Gastrocnemius medialis (tissue), 4 donors: ENCODE results near the gene RAPSN. TPM values are rescaled to one million over a fixed set of nuclear protein-coding genes. Genes with fewer than 3 reads are reported as not detected.

Source experiments
- ATAC-seq, 2 donors: fragments of 150-250 bp; one replicate each; pipeline ENCODE4 v1.9.1; 2016
- DNase-seq, 2 donors: peaks; one replicate each; pipeline ENCODE4 v3.0.0-alpha.2; 2019
- H3K27ac ChIP-seq, 4 donors: fragments of 200-600 bp; sonication (generic); 1 replicate in 1 of 4; 2 replicates in 3 of 4; pipeline ENCODE4 v1.5.1; 2016 to 2018; ENCODE audit warnings: mild to moderate bottlenecking in 2 of 4, moderate library complexity in 1 of 4
- H3K27me3 ChIP-seq, 3 donors: fragments of 200-600 bp; sonication (generic) in 2 of 3; 1 replicate in 1 of 3; 2 replicates in 2 of 3; pipeline versions ENCODE4 v1.5.1 to v1.6.0; 2016 to 2019; ENCODE audit warnings: mild to moderate bottlenecking in 1 of 3, moderate library complexity in 1 of 3
- H3K36me3 ChIP-seq, 2 donors: fragments of 200-600 bp; sonication (generic) in 1 of 2; one replicate each; pipeline ENCODE4 v1.5.1; 2017 to 2018
- H3K4me1 ChIP-seq, 2 donors: fragments of 200-600 bp; sonication (generic) in 1 of 2; one replicate each; pipeline ENCODE4 v1.5.1; 2016 to 2017; ENCODE audit warnings: mild to moderate bottlenecking in 2 of 2
- H3K4me3 ChIP-seq, 4 donors: fragments of 200-600 bp; sonication (generic) in 3 of 4; 1 replicate in 1 of 4; 2 replicates in 3 of 4; pipeline ENCODE4 v1.5.1; 2016 to 2019; ENCODE audit warnings: mild to moderate bottlenecking in 2 of 4
- H3K9me3 ChIP-seq, 3 donors: fragments of 200-600 bp; sonication (generic) in 2 of 3; 1 replicate in 1 of 3; 2 replicates in 2 of 3; pipeline ENCODE4 v1.5.1; 2016 to 2019
- POLR2A ChIP-seq, 2 donors: fragments of 450-650 bp; IDR thresholded peaks; one replicate each; pipeline ENCODE4 v1.6.1; 2017; ENCODE audit warnings: antibody characterized with exemption in 2 of 2, mild to moderate bottlenecking in 2 of 2, moderate library complexity in 2 of 2
- in situ Hi-C, 4 donors: fragments of 200-750 bp; cut with MboI; loops; one replicate each; pipeline versions ENCODE4 v1.15.0 to v1.8.0; 2017; ENCODE audit warnings: low sequenced_read_pairs in 4 of 4
- intact Hi-C: fragments of 100-400 bp; cut with DNase I; formaldehyde crosslinking; loops from one replicate; pipeline ENCODE4 v1.15.1; 2023; ENCODE audit warnings: low total_unique reads
- total RNA-seq, 4 donors: library from RNA; depleted of rRNA; stranded (reverse); fragments of >200 nt; gene quantifications; one replicate each; pipeline versions ENCODE4 v1.1.0 to v1.2.3, GENCODE V29; 2016
- TF ChIP-seq, protein P1 (sequence below), 5 experiments: fragments of 450-650 bp in 3 of 5; fragments of 200-600 bp in 2 of 5; sonication (generic) in 2 of 5; IDR thresholded peaks in 4 of 5; conservative IDR thresholded peaks in 1 of 5; 1 replicate in 4 of 5; 2 replicates in 1 of 5; pipeline ENCODE4 v1.5.1; 2016 to 2019; ENCODE audit warnings: antibody characterized with exemption in 5 of 5, mild to moderate bottlenecking in 3 of 5, moderate library complexity in 3 of 5

The RAPSN gene
- total RNA-seq, 4 donors from 2014 or later, result 48.9 to 68.6 (median 59.4) TPM

DNA sequence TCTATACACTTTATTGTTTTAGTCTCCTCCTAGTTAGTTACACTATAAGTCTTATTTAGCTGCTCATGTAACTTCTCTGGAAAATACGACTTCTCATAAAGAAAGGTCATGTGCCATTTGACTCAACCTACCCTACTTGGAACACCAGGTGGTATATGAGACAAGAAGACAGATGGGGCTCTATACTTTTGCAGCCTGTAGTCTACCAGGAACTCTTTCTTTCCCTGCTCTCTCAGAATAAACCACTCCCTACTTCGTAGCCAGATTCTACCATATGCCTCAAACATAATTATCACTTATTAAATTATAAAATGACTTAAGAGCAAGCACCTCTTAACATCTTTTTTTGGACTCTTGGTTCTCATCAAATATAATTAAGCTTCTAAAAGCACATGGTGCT, 38.5 kb upstream of the RAPSN start:
- Histone ChIP-seq H3K36me3 (peaks cover 0 to 55% of the 10 kb centered on the region in 2 donors), H3K9me3 (no peaks in the 10 kb centered on the region)

DNA sequence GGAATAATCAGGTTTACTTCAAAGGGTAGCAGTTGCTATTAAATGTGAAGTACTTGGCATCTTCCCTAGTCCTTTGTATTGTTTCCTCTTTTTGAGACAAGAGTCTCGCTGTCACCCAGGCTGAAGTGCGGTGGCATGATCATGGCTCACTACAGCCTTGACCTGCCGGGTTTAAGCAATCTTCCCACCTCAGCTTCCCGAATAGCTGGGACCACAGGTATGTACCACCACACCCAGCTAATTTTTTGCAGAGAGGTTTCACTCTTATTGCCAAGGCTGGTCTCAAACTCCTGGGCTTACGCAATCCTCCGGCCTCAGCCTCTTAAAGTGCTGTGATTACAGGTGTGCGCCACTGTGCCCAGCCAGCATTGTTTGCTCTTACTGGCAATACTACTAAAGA, 36.2 kb upstream of the RAPSN start:
- Histone ChIP-seq H3K36me3 (peaks cover 0 to 78% of the 10 kb centered on the region in 2 donors), H3K4me3 (no peak overlapping the region), H3K27ac (peak overlapping the region in 1 of 4 donors; percentile 28), H3K4me1 (peaks cover 0 to 6% of the 10 kb centered on the region in 2 donors), H3K9me3 (no peaks in the 10 kb centered on the region), H3K27me3 (no peaks in the 10 kb centered on the region)
- in situ Hi-C loops (no loop called here), intact Hi-C loops (no loop called here)
- no peak for DNase-seq
- no peak for ATAC-seq
- TF ChIP-seq POLR2A (IDR thresholded peaks at IDR 0.05), result no peak
- TF ChIP-seq, protein P1, sequence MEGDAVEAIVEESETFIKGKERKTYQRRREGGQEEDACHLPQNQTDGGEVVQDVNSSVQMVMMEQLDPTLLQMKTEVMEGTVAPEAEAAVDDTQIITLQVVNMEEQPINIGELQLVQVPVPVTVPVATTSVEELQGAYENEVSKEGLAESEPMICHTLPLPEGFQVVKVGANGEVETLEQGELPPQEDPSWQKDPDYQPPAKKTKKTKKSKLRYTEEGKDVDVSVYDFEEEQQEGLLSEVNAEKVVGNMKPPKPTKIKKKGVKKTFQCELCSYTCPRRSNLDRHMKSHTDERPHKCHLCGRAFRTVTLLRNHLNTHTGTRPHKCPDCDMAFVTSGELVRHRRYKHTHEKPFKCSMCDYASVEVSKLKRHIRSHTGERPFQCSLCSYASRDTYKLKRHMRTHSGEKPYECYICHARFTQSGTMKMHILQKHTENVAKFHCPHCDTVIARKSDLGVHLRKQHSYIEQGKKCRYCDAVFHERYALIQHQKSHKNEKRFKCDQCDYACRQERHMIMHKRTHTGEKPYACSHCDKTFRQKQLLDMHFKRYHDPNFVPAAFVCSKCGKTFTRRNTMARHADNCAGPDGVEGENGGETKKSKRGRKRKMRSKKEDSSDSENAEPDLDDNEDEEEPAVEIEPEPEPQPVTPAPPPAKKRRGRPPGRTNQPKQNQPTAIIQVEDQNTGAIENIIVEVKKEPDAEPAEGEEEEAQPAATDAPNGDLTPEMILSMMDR (IDR thresholded peaks at IDR 0.05 in 4 of 5, conservative IDR thresholded peaks at IDR 0.05 in 1 of 5), result no peak

More for the DNA sequence above, 38.5 kb upstream of the RAPSN start:
- no peaks in the 10 kb centered on the region for H3K27me3 ChIP-seq
- H3K4me3 ChIP-seq, result no peak overlapping the region
- ATAC-seq, result no peak
- intact Hi-C loops, result no loop called here
- no peak for TF ChIP-seq POLR2A (IDR thresholded peaks at IDR 0.05)
- TF ChIP-seq, protein P1 (IDR thresholded peaks at IDR 0.05 in 4 of 5, conservative IDR thresholded peaks at IDR 0.05 in 1 of 5), result no peak
- H3K27ac ChIP-seq, result no peak overlapping the region
- in situ Hi-C loops, result no loop called here
- H3K4me1 ChIP-seq, result peaks cover 0 to 9% of the 10 kb centered on the region in 2 donors
- no peak for DNase-seq

GRCh38 chr11:47483457-47483856, 34.5 kb upstream of the RAPSN start:
- TF ChIP-seq POLR2A (IDR thresholded peaks at IDR 0.05), result no peak
- TF ChIP-seq, protein P1 (IDR thresholded peaks at IDR 0.05 in 4 of 5, conservative IDR thresholded peaks at IDR 0.05 in 1 of 5), result no peak
- H3K36me3 ChIP-seq, result peaks cover 0 to 78% of the 10 kb centered on the region in 2 donors
- no peak for DNase-seq
- H3K9me3 ChIP-seq, result no peaks in the 10 kb centered on the region
- ATAC-seq, result no peak
- no peaks in the 10 kb centered on the region for H3K27me3 ChIP-seq
- in situ Hi-C loops (no loop called here), intact Hi-C loops (no loop called here)
- H3K27ac ChIP-seq, result no peak overlapping the region
- no peak overlapping the region for H3K4me3 ChIP-seq
- H3K4me1 ChIP-seq, result peaks cover 12 to 16% of the 10 kb centered on the region in 2 donors

GRCh38 chr11:47480762-47481161, 31.8 kb upstream of the RAPSN start:
- intact Hi-C loops, result no loop called here
- in situ Hi-C loops, result no loop called here
- ATAC-seq, result no peak
- no peak for TF ChIP-seq POLR2A (IDR thresholded peaks at IDR 0.05)
- peak overlapping the region in 3 of 4 donors; percentile 2 to 46 (median 33) for H3K27ac ChIP-seq
- no peaks in the 10 kb centered on the region for H3K27me3 ChIP-seq
- H3K4me1 ChIP-seq, result peaks cover 12 to 16% of the 10 kb centered on the region in 2 donors
- peaks cover 0 to 90% of the 10 kb centered on the region in 2 donors for H3K36me3 ChIP-seq
- no peak overlapping the region for H3K4me3 ChIP-seq
- no peak for DNase-seq
- no peaks in the 10 kb centered on the region for H3K9me3 ChIP-seq

DNA sequence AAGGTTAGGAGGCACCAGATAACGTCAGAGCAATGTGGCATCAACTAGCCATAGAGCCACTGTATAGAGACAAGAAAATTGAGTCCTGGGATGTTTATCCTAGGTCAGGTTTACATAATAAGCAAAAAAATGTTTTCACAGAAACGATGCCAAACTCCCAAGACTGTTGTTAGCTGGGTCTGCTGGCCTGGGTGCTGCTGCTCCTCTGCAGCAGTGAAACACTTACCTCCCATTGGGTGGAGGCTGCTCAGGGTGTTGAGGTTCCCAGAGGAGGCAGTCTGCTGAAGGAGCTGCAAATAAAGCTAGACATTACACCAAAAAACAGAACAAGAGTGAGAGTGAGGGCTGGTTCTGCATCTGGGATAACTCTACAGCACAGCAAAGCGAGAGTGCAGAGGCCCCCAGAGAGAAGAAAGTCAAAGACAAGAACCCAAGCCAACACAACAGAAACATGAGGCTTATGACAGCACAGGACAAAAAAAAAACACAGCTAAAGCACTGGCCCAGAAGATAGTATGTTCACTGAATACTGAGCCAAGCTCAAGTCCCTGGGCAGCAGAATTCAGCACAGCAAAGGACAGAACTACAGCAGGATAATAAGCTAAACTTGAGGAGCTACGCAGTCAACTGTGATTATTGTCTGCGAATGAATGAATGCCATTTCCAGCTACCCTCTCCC, 29.9 kb upstream of the RAPSN start:
- in situ Hi-C loops (no loop called here), intact Hi-C loops (no loop called here)
- Histone ChIP-seq H3K9me3 (no peaks in the 10 kb centered on the region), H3K36me3 (peaks cover 0 to 90% of the 10 kb centered on the region in 2 donors), H3K27ac (peak overlapping the region in 3 of 4 donors; percentile 3 to 31 (median 10)), H3K4me1 (peaks cover 12 to 16% of the 10 kb centered on the region in 2 donors), H3K4me3 (no peak overlapping the region), H3K27me3 (no peaks in the 10 kb centered on the region)
- ATAC-seq (peak in 1 of 2 donors; percentile 37), DNase-seq (no peak)
- TF ChIP-seq POLR2A (IDR thresholded peaks at IDR 0.05), result no peak
- TF ChIP-seq, protein P1 (IDR thresholded peaks at IDR 0.05 in 4 of 5, conservative IDR thresholded peaks at IDR 0.05 in 1 of 5), result no peak
